NCI-H510A (cell line): ENCODE results near the gene TIMM17A.

Experiments
- DNase-seq: peaks from one replicate; lab custom pipeline; 2025; lab: John Stamatoyannopoulos, UW

Gene TIMM17A

DNA sequence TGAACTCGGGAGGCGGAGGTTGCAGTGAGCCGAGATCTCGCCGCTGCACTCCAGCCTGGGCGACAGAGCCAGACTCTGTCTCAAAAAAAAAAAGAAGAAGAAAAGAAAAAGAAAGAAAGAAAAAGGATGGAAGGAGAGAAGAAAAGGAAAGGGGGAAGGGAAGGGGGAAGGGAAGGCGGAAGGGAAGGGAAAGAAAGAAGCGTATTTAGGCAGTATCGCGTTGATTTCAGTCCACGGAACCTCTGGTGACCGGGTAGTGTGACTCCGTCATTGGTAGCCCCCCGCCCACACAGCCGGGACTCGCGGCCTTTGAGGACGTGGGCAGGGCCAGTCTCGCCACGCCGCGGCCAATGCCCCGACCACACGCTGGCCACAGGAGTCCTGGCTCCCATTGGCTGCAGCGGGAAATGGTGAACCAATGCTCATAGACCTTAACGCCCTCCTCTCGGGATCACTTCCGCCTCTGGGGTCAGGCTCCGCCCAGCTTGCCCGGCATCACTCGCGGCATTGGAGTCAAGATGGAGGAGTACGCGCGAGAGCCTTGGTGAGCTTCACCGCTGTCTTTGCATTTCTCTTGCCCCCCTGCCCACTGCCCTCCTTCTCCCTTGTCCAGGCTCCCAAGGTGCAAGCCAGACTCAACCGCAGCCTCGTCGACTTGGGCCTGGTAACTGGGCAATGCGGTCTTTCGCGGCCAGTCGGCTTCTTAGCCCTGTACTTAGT lies at the start of gene TIMM17A:
TSS of gene TIMM17A (plus strand) at position 495 of the 720 bp plus-strand sequence. CDS start at position 519, 24 bp downstream.
- DNase-seq, result peak; percentile 91

DNA sequence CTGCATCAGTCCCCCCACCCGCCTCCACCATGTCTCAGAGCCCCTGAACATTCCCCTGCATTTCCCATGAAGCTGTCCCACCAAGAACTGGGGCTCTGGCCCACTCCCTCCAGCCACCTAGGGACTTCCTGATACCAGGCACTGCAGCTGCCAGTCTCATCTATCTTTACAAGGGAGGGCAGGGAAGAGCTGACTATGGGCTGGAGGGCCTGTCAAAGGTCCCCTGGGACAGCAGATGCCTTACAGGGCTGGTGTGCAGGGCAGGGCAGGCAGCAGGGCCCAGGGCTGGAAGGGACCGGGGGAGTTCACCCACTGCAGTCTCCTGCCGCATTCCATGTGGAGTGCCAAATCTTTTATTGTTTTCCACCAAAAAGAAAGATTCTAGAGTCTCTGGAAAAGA lies 49.0 kb upstream of the TIMM17A start:
- DNase-seq, result no peak

DNA sequence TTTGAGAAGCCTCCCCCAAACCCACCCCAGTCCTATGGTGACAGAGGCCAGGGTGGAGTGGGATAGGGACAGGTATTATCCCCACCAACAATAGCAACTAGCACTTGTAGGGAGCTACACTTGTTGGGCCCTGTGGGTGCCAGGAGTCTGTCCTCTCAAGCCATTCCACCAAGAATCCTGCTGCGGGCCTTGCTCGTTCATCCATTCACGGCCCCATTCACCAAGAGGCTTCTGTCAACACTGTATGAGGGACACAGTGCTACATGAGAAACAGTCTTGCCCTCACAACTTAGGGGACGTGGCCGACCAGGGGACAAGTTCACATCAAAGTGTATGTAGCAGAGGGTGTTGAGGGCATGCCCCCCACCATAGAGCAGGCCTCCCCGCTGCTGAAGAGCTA lies 47.7 kb upstream of the TIMM17A start:
- DNase-seq, result no peak

DNA sequence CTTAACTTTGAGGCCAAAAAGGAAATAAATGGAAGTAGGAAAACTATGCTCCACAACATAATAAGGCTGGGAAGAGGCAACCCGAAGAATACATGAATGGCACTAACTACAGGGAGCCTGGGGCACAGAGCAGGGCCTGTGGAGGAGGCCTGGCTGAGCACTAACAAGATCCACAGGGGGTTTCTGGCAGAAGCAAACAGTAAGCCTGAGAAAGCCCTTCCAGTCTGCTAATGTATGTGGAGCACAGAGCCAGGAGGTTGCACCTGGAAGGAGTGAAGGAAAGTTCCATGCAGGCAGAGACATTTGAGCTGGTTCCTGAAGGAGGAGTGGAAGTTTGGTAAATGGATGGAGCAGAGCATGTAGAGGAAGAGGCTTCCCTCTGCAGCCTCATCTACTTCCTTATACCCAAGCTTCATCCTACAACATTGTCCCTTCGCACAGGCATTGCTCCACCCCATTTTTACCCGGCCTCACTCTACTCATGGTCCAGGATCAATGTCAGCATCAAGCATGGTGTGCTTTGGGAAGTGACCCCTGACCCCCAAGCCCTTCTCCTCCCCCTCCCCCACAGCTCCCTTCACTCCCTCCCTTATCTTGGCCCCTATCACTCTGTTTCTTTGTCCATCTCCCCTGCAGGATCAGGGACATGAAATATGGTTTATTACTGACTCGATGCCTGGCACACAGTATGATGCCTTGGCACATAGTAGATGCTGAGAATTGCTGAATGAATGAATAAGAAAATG lies 43.3 kb upstream of the TIMM17A start:
- DNase-seq, result no peak

DNA sequence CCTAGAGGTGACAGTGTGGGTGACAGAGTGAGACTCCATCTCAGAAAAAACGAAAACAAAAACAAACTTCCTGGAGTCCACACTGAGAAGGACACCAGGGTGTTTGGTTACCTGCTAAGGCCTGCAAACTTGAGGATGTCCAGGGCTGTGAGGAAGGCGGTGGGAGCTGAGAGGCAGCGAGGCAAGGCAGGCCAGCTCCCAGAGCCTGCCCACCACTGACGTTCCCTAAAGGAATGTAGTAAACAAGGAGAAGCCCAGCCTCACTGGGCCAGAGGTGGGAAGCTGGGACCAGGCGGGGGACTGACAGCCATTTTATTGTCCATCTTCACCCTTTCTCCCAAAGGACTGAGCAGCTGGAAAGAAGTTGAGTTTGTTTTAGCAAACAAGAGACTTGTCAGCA lies 42.5 kb upstream of the TIMM17A start:
- DNase-seq, result no peak

DNA sequence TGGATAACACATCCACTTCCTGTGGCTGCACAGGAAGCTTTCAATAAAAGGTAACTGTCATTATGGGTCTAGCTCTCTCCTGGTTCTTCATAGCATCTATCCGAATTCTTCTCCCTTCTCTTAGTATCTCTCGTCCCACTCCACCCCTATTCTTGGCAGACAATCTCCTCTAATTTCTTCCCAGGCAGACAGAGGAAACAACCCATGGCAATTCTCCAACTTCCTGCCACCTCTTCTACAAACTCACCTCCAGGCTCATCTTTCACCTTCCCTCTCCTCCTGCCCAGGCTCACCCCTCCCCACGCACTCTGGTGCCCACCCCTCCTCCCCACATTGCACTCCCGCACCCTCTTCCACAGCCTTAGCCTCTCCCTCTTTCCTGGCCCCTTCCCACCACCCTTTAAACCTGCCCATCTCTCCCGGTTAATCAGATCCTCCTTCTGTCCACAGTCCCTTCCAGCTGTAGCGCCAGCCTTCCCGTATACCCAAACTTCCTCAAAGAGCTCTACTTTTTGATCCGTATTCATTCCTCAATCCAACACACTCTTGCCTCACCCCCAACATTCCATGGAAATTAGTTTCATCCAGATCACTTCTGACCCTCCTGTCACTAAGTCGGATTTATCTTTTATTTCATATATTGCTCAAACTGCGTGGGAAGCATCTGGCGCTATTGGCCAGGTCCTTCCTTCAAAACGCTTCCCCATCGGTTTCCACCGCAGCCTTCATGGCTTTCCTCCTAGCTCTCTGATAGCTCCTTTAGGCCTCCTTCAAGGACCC lies 40.7 kb upstream of the TIMM17A start:
- no peak for DNase-seq

DNA sequence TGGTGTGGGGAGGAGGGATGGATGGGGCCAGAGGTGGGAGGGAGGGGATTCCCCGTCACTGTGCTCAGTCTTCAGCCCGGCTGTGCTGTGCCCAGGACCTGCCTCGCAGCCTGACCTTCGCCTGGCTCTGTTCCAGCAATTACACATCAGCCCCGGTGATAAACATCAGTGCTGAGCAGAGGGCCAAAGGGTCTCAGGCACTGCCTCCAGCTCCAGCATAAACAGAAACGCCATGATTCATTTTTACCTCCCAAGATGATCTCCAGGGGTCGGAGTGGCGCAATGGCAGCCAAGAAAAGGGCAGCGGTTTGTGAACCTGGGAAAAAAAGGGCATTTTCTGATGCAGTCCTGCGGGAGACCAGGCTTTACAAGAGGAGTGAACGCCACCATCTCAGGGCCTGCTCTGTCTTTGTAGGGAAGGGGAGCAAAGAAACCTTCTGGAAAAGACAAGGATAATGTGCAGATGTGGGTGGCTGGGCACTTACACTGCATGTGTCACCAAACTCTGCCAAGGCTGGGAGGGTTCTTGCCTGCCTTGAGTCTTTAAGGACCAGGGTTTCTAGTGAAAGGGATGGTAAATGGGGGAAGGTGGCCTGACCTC lies 38.6 kb upstream of the TIMM17A start:
- DNase-seq, result peak; percentile 23

DNA sequence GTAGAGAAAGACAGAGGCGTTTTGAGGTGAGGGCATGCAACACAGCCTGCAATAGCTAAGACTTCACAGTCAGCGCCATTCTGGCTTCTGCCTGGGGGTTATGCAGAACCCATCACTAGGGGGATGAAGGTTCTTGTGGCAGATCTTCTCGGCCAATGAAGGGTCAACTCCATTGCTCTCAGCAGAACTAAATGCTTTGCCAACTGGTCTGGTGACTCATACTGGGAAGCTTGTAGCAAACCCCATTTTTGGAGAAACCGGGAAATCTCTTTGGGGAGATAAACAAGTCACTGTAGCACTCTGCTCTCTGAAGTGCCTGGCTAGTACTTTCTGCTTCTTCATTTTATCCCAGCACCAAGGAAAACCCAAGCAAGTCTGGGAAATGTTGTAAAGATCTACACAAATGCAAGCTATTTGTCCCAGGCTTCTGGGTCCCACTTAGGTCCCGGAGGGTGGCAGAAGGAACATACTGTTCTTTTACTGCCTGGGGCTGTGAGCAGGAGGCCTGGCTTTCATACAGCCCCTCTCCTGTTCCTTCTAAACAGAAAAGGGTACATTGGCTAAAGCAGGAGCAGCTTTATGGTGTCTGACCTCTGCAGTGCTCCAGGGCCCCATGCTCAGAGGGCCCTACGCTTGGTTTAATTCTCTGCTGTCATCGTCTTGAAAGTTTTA lies 37.8 kb upstream of the TIMM17A start:
- no peak for DNase-seq

DNA sequence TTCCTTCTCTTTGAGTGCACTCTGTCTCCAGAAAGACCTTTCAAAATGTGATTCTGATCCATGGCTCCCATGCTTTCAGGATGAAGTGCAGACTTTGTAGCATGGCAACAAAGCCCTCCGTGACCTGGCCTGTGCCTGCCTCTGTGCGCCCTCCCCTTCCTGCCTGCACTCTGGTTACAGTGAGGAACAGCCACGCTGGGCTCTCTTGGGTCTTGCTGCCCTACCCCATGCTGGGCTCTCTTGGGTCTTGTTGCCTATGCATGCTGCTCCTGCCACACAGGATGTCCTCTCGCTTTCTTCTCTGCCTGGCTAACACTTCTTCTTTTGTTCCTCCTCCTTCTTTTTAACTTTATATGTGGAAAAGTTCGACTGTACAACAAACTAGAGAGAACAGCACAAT lies 37.0 kb upstream of the TIMM17A start:
- DNase-seq, result no peak

DNA sequence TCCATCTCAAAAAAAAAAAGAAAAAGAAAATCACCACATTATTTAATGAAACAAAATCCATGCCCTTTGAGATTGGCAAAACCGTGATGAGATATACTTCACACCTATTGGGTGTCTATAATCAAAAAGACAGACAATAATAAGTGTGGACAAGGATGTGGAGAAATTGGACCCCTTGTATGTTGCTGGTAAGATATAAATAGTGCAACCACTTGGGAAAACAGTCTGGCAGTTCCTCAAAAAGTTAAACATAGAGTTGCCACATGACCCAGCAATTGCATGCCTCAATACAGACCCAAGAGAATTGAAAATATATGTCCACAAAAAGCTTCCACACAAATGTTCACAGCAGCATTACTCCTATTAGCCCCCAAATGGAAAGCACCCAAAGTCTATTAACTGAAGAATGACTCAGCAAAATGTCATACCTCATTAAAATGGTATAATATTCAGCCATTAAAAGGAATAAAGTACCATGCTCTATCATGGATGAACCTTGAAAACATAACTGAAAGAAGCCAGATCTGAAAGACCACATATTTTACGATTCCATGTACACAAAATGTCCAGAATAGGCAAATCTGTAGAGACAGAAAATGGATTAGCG lies 33.2 kb upstream of the TIMM17A start:
- DNase-seq, result no peak

DNA sequence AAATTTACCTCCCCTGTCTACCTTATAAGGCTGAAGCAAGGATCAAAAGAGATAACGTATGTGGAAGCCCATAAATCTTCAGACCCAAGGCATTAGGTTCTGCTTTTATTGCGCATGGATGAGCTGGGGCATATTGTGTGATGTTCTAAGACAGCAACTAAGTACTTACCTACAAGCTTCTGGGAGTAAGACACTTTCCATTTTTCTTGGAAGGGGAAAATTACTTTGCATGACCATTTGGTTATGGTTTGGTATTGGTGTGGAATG lies 30.1 kb upstream of the TIMM17A start:
- DNase-seq, result no peak

DNA sequence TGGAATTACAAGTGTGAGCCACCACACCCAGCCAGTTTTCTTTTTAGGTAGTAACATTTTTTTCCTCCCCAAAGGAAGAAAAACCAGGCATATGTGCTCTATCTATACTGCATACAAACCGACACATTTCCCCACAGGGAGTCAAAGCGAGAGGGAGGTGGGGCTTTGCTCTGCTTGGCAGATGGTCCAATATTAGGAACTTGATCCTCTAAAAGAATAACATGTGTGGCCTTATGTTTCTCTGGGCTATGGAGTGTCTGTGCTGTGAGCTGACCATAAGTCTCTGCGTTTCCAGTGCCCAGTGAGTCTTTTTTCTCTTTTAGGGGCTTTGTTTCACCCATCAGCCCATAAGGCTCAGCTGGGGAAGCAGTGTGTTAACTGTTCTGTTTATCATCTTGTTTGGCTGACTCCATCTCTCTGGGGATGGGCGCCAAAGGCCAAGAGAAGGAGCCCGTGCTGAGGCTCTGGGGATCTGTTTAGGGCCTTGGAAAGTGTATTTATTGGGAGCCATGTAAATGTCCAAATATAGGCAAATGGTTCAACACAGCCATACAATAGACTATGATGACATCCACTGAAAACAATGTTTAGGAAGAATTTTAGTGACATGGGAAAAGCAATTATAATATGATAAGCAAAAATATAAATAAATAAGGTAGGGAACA lies 29.2 kb upstream of the TIMM17A start:
- no peak for DNase-seq

DNA sequence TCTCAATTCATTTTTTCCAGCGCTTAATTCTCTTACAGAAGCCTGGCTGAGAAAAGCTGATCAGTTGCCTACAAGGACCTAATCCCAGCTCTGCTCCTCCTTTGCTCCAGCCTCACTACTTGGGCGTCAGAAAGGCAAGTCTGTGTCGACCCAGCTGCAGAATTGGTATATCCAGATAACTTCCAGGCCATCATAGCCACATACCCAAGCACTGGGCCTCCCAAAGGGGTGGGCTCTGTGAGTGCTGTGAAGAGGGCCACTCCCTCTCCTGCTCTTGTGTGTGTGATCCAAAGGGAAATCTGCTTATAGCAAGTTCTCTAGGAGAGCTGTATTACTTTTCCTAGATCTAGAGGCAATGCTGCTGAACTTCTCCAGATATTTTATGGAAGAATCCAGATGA lies 27.0 kb upstream of the TIMM17A start:
- DNase-seq, result no peak

DNA sequence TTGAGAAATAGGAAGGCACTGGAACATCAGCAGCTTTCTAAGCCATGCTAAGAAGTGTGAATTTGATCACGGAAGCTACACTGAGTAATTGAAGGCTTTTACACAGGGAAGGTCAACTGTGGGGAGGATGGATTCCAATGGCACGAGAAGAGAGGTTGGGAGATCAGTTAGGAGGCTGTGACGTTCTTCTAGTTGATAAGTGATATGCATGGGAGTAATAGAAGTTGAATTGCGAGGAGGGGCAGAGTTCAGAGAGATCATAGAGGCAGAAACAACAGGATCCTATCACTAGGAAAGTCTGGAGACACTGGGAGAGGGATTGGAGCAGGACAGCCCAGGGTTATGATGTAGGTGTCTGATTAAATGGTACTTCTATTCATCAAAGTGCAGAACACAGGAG lies 25.2 kb upstream of the TIMM17A start:
- no peak for DNase-seq

DNA sequence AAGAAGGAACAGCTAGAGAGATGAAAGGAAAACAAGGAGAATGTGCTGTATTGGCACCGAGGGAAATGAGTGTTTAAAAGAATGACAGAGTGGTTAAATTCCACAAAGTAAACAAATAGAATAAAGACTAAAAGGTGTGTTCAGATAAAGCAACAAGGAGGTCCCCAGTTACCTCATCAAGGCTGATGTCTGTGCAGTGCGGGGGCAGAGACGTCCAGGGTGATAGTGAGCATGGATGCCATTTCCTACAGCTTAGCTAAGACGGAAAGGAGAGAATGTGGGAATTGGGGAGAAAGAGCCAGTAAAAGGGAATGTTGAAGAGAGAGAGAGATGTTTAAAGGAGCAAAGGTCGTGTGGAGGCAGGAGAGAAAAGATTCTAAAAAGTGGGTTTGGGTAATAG lies 24.5 kb upstream of the TIMM17A start:
- no peak for DNase-seq

DNA sequence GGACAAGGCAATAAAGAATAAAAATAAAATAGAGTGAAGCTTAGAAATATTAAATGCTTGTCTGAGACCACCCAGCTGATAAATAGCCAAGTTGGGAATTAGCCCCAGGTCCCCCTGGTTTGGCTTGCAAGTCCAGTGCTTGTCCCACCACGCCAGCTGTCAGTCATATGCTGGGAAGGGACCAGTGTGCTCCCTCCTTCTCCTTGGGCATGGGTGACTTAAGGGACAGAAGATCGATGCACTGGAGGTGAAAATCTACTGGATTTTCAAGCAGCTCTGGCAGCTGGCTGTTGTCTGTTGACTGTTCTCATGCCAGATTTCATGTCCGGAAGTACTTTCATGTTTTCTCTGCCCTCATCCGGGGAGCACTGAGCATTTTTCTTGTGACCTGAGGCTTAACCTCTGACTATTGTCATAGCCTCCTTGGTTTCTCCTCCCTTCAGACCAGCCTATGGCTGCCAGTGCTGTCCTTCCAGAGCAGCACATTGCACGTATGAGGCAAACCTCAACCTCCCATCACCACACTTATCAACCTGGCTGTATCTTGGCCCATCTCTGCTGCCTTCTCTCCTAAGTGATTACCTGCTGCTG lies 21.4 kb upstream of the TIMM17A start:
- DNase-seq, result no peak

DNA sequence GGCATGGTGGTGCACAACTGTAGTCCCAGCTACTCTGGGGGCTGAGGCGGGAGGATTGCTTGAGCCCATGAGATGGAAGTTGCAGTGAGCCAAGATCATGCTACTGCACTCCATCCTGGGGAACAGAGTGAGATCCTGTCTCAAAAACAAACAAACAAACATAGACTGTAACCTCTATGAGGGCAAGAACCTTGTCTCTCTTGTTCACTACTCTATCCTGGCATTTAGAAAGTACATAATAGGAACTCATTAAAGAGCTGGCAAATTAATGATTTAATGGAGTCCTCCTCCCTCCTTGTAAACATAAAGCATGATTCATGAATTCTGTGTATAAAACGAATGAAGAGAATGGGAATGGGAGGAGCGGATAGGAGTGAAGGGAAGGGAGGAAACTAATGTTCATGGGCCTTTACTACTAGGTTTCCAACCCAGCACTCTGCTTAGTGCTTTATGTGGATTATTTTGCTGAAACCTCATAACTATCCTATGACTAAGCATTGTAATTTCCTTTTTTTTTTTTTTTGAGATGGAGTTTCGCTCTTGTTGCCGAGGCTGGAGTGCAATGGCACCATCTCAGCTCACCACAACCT lies 17.6 kb upstream of the TIMM17A start:
- DNase-seq, result no peak

DNA sequence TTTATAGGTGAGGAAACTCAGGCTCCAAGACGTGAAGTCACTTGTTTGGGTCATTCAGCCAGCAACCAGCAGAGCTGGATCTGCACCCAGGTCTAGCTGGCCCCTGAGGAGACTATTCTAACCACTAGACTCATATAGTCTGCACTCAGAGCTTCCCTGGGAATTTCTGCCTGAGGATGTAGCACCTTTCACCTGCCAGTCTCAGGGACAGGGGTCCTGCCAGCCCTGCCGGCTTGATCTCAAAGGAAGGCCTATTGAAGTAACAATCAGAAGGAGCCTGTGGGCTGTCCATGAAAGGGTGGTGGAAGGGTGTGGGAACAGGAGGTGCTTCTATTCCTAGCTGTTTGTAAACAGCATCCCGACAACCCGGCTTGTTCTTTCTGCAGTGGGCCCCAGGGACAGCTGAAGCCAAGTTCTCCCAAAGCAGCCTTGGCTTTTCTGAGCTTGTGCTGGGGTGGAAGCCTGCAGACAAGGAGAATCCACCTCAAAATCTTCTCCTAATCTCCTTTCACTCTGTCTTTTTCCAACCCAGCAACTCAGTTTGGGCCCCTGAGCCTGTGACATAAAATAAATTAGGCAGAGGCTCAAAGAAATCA lies 16.8 kb upstream of the TIMM17A start:
- no peak for DNase-seq

DNA sequence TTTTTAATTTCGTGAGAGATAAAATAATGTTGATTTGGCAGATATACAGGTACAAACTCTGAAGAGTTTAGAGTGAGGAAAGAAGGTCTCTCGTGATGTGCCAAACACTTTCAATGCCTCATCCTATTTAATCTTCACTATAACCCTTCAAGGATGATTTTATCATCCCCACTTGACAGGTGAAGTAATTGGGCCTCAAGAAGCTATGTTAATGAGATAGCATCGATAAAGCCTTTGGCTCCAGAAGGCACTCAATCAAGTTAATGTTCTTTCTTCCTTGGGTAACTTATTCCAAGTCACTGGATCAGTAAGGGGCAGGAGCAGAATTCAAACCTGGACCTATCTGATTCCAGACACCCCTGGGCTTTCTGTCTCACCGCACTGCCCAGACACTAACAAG lies 16.2 kb upstream of the TIMM17A start:
- no peak for DNase-seq

DNA sequence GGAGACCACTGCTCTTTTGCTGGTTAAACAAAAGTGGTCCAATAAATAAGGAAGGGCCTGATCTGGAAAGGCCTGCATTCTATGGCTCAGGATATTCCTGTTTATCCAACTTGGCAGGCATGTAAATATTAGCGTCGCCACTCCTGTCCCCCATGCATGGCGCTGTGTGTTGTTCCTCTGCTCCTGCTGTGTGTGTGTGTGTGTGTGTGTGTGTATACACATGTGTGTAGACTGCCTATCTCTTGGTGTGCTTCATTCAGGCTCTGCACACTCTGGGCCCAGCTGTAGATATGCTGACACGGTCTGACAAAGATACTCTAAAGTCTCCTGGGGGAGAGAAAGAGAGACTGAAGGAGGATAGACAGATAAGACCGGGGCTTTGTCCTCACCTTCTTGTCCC lies 15.7 kb upstream of the TIMM17A start:
- no peak for DNase-seq
